GM12878 (cell line): ENCODE measurements around the gene UBE3B. TPM values are rescaled to one million over a fixed set of nuclear protein-coding genes. Genes with fewer than 3 reads are reported as not detected.

ENCODE experiments used
- ATAC-seq: fragments of 200-7000 bp; cut with Tn5 transposase; 3 replicates; pipeline ENCODE4 v1.9.1; 2020; ENCODE audit warnings: mild to moderate bottlenecking, moderate library complexity
- BruUV-seq: library from RNA; stranded (reverse); fragments of 400-500 nt; replicated peaks from 2 replicates; lab custom pipeline; 2021; lab: Mats Ljungman, UMichigan
- CTCF ChIA-PET: fragments of 300-600 bp; sonication (Branson Sonifier 250); formaldehyde crosslinking; extraction: SDS; loops from one replicate; lab custom pipeline; 2021; ENCODE audit warnings: inconsistent platforms; lab: Yijun Ruan, JAX
- POLR2A ChIA-PET: fragments of 350-600 bp; formaldehyde crosslinking; extraction: SDS; loops from one replicate; lab custom pipeline; 2021; ENCODE audit warnings: inconsistent platforms; lab: Charles Lee
- RAD21 ChIA-PET: fragments of 300-600 bp; sonication (Branson Sonifier 250); formaldehyde crosslinking; loops from one replicate; lab custom pipeline; 2023; ENCODE audit warnings: antibody characterized with exemption; ENCODE audit not compliant: unreplicated experiment; lab: Charles Lee
- SMC1A ChIA-PET: fragments of 300-600 bp; sonication (Branson Sonifier 250); formaldehyde crosslinking; loops from one replicate; lab custom pipeline; 2023; ENCODE audit not compliant: unreplicated experiment, uncharacterized antibody; lab: Charles Lee
- DNase-seq: peaks from one replicate; pipeline ENCODE4 v3.0.0-alpha.2; 2011; ENCODE audit warnings: low read depth, low spot score
- FAIRE-seq: peaks from 3 replicates; lab custom pipeline; 2011; peaks lifted over from hg19 to GRCh38; lab: Jason Lieb, UNC
- H2AFZ ChIP-seq: 2 replicates; pipeline ENCODE4 v1.6.0; 2011; ENCODE audit warnings: low read depth, low read length, control low read depth; ENCODE audit not compliant: control insufficient read depth
- H3K27ac ChIP-seq: 2 replicates; pipeline ENCODE4 v1.5.1; 2011; ENCODE audit warnings: control low read depth; ENCODE audit not compliant: control insufficient read depth, insufficient read depth
- H3K27me3 ChIP-seq, 2 experiments: replicated peaks in 1 of 2; 2 replicates each; pipeline versions ENCODE4 v1.6.0 to v1.6.1; 2011; ENCODE audit warnings: low read length in 1 of 2; ENCODE audit not compliant: control insufficient read depth in 2 of 2, insufficient read depth in 2 of 2
- H3K36me3 ChIP-seq, 2 experiments: 2 replicates each; pipeline ENCODE4 v1.5.1; 2011; ENCODE audit warnings: low read length in 1 of 2; ENCODE audit not compliant: control insufficient read depth in 2 of 2, insufficient read depth in 2 of 2
- H3K4me1 ChIP-seq: 2 replicates; pipeline ENCODE4 v1.6.1; 2011; ENCODE audit warnings: mild to moderate bottlenecking, low read length, moderate library complexity, mixed read lengths; ENCODE audit not compliant: control insufficient read depth, insufficient read depth
- H3K4me2 ChIP-seq: 2 replicates; pipeline ENCODE4 v1.6.0; 2011; ENCODE audit warnings: control low read depth; ENCODE audit not compliant: control insufficient read depth, insufficient read depth
- H3K4me3 ChIP-seq: fragments of 200-600 bp; sonication (generic); 2 replicates; pipeline ENCODE4 v1.5.1; 2016
- H3K79me2 ChIP-seq: 2 replicates; pipeline ENCODE4 v1.6.0; 2011; ENCODE audit warnings: low read length; ENCODE audit not compliant: control insufficient read depth, insufficient read depth
- H3K9ac ChIP-seq: 2 replicates; pipeline ENCODE4 v1.8.0; 2011; ENCODE audit warnings: low read length, control low read depth, mixed read lengths; ENCODE audit not compliant: control insufficient read depth, insufficient read depth
- H3K9me3 ChIP-seq: replicated peaks from 3 replicates; pipeline ENCODE4 v1.5.1; 2011; ENCODE audit warnings: mild to moderate bottlenecking, low read length; ENCODE audit not compliant: control insufficient read depth, insufficient read depth
- H4K20me1 ChIP-seq: 2 replicates; pipeline ENCODE4 v1.6.0; 2011; ENCODE audit not compliant: control insufficient read depth, insufficient read depth
- BCLAF1 ChIP-seq: fragments of 450-650 bp; IDR thresholded peaks from 2 replicates; pipeline ENCODE4 v1.6.1; 2017; ENCODE audit warnings: antibody characterized with exemption, mild to moderate bottlenecking, moderate library complexity
- CHD1 ChIP-seq: IDR thresholded peaks from 2 replicates; pipeline ENCODE4 v1.6.1; 2012; ENCODE audit warnings: low read depth, low read length, improper control_type of control experiment
- CTCF ChIP-seq, 3 experiments: IDR thresholded peaks in 2 of 3; conservative IDR thresholded peaks in 1 of 3; 2 replicates each; pipeline ENCODE4 v1.5.1; 2011; ENCODE audit warnings: low read depth in 3 of 3, low read length in 3 of 3, mild to moderate bottlenecking in 3 of 3, control low read depth in 2 of 3, moderate library complexity in 2 of 3, inconsistent platforms in 1 of 3, mixed read lengths in 1 of 3; ENCODE audit not compliant: control insufficient read depth in 2 of 3, insufficient read depth in 1 of 3; ENCODE audit errors: extremely low read depth in 1 of 3
- E4F1 ChIP-seq: fragments of 450-650 bp; IDR thresholded peaks from 2 replicates; pipeline ENCODE4 v1.6.1; 2018; ENCODE audit warnings: borderline replicate concordance, mild to moderate bottlenecking; ENCODE audit not compliant: partially characterized antibody
- JUND ChIP-seq: IDR thresholded peaks from 2 replicates; pipeline ENCODE4 v1.6.1; 2012; ENCODE audit warnings: low read depth, mild to moderate bottlenecking, low read length, improper control_type of control experiment, moderate library complexity
- PAX5 ChIP-seq: IDR thresholded peaks from 2 replicates; pipeline ENCODE4 v1.6.1; 2011; ENCODE audit warnings: low read depth, low read length, borderline replicate concordance
- PBX3 ChIP-seq: IDR thresholded peaks from 2 replicates; pipeline ENCODE4 v1.6.1; 2011; ENCODE audit warnings: mild to moderate bottlenecking, low read depth, low read length, moderate library complexity; ENCODE audit not compliant: insufficient replicate concordance
- POLR2A ChIP-seq: IDR thresholded peaks from 2 replicates; pipeline ENCODE4 v1.6.1; 2011; ENCODE audit warnings: low read depth, mild to moderate bottlenecking, low read length
- POU2F2 ChIP-seq: IDR thresholded peaks from 3 replicates; pipeline ENCODE4 v1.6.1; 2011; ENCODE audit warnings: low read depth, mild to moderate bottlenecking, low read length, borderline replicate concordance
- SRF ChIP-seq, 2 experiments: IDR thresholded peaks; 2 replicates each; pipeline ENCODE4 v1.6.1; 2011; ENCODE audit warnings: low read depth in 2 of 2, low read length in 2 of 2, mild to moderate bottlenecking in 1 of 2, moderate library complexity in 1 of 2
- STAT1 ChIP-seq: fragments of 450-650 bp; conservative IDR thresholded peaks from 2 replicates; pipeline ENCODE4 v1.6.1; 2014; ENCODE audit warnings: antibody characterized with exemption, mild to moderate bottlenecking
- ZBTB4 ChIP-seq: fragments of 450-650 bp; formaldehyde crosslinking; IDR thresholded peaks from 2 replicates; pipeline ENCODE4 v1.4.0; 2022; ENCODE audit warnings: mild to moderate bottlenecking, moderate library complexity
- WGBS: methylation state at CpG from one replicate; pipeline ENCODE4 v1.1.6; 2016; ENCODE audit warnings: low lambda C conversion rate; ENCODE audit not compliant: insufficient replicate concordance, insufficient coverage; ENCODE audit errors: missing lambda C conversion rate; 5-methylcytosine and 5-hydroxymethylcytosine counted together
- in situ Hi-C: fragments of 300-500 bp; cut with MboI; formaldehyde crosslinking; loops from 9 replicates; pipeline ENCODE4 v1.14.3; 2018; ENCODE audit warnings: mixed read lengths
- intact Hi-C: fragments of 100-400 bp; cut with micrococcal nuclease; formaldehyde crosslinking; loops from one replicate; pipeline ENCODE4 v1.14.2; 2022; ENCODE audit not compliant: unreplicated experiment
- polyA plus RNA-seq, 11 experiments: library from polyadenylated mRNA; depleted of rRNA in 4 of 11; unstranded in 6 of 11; stranded (reverse) in 5 of 11; fragments of >200 nt; fragmentation: Nextera tagmentation in 4 of 11; fragmentation: Illumina TruSeq in 1 of 11; extraction: Ambion mirVana in 4 of 11; extraction: Trizol in 1 of 11; gene quantifications; 1 replicate in 1 of 11; 2 replicates in 10 of 11; pipeline versions ENCODE4 v1.2.1 to v1.2.3, GENCODE V29; 2011 to 2016; ENCODE audit warnings: inconsistent platforms in 2 of 11, missing spikeins in 2 of 11, low read depth in 1 of 11
- total RNA-seq, 4 experiments: library from RNA; depleted of rRNA in 3 of 4; stranded (reverse); fragments of >200 nt in 3 of 4; fragmentation: Illumina TruSeq in 1 of 4; extraction: Trizol in 1 of 4; gene quantifications; 2 replicates each; pipeline versions ENCODE4 v1.2.1 to v1.2.3, GENCODE V29; 2013 to 2021

The UBE3B gene
- total and polyA plus RNA-seq, 10 of the 15 experiments (the other 5 are each of a cell fraction or from before 2014, with no cell fraction given), result 7.4 to 25.3 (median 17.1) TPM

- intact Hi-C loops (no loop called here), in situ Hi-C loops (no loop called here)
- CTCF ChIA-PET, result no interaction called here
- Histone ChIP-seq H3K4me1 (no peaks in the 10 kb centered on the region), H3K27ac (no peak overlapping the region), H4K20me1 (no peaks in the 10 kb centered on the region), H3K79me2 (no peaks in the 10 kb centered on the region), H3K4me2 (no peak overlapping the region), H3K9ac (no peak overlapping the region), H3K4me3 (no peak overlapping the region), H3K36me3 (peaks cover 0 to 11% of the 10 kb centered on the region in 2 experiments; a peak in 3 of 4 replicates), H3K27me3 (no peaks in the 10 kb centered on the region), H2AFZ (no peak overlapping the region), H3K9me3 (no peaks in the 10 kb centered on the region)
- FAIRE-seq, result no peak
- BruUV-seq, result no TSS peak
- POLR2A ChIA-PET, result no interaction called here
- ATAC-seq, result no peak
- SMC1A ChIA-PET, result no interaction called here
- no peak for DNase-seq
- RAD21 ChIA-PET, result no interaction called here
- 96% methylated on average over 8 of the region's 8 CpGs for WGBS
- TF ChIP-seq POLR2A, result no peak
- no peak for TF ChIP-seq SRF (IDR thresholded peaks at IDR 0.05; ENCODE audit: low read depth in 2 of 2, low read length in 2 of 2)
- no peak for TF ChIP-seq PBX3
- TF ChIP-seq STAT1, result no peak
- no peak for TF ChIP-seq E4F1
- no peak for TF ChIP-seq ZBTB4 (CRISPR knock-in tag)
- TF ChIP-seq JUND, result no peak
- TF ChIP-seq PAX5, result no peak
- TF ChIP-seq POU2F2, result no peak
- TF ChIP-seq BCLAF1, result no peak
- no peak for TF ChIP-seq CTCF (IDR thresholded peaks at IDR 0.05 in 2 of 3, conservative IDR thresholded peaks at IDR 0.05 in 1 of 3; ENCODE audit: control insufficient read depth in 2 of 3, extremely low read depth in 1 of 3, insufficient read depth in 1 of 3, low read depth in 3 of 3, low read length in 3 of 3)
- TF ChIP-seq CHD1, result no peak
These were observed 35.6 kb downstream of the UBE3B start for GRCh38 chr12:109513051-109513450.
